GM21526 (cell line): ENCODE measurements around the gene ABL2.

Source experiments
- ATAC-seq: cut with Tn5 transposase; IDR thresholded peaks from one replicate; pipeline ENCODE4 v1.9.1; 2021; ENCODE audit warnings: moderate library complexity; ENCODE audit not compliant: unreplicated experiment, low FRiP score

Gene ABL2

GRCh38 chr1:179061360-179062282 is 167.9 kb downstream of the ABL2 start:
- ATAC-seq = no peak

DNA sequence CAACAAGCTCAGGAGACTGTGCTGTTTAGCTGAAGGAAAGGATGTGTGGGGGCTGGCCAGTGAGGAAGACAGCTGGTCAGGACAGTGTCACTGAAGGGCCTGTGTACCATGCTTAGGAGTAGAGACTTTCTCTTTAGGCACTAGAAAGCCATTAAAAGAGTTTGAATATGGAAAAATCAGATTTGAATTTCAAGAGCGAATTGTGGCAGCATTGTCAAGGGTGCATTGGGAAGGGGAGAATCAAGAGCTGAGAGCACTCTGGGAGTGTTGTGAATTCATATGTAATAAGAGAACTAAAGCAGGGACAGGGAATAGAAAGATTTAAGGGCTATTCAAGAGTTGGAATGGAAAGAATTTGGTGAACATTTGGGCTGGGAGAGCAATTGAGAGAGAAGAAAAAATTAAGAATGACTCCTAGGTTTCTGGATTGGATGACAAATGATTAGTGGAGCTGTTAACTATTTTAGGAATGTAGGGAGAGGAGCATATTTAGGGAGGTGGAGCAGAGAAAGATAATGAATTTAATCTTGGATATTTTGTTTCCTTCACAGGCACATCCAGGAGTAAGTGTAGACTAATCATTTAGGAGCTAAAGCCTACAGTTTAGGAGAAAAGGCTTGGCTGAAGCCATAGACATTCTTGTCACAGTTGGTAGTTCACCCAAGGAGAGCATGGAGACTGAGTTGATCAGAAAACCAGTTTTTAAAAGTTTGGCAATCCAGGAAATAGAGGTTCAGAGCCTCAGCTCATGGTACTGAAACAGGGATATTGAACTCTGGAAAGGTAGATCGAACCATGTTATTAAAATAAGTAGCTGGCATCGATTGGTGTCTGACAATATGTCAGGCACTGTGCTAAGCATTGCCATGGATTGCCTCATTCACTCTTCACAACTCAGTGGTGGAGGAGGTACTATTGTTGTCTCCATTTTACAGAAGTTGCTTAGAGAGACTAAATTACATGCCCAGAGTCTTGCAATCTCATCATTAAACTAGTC is 170.7 kb downstream of the ABL2 start:
- ATAC-seq = no peak

GRCh38 chr1:179055937-179056336 is 173.5 kb downstream of the ABL2 start:
- no peak for ATAC-seq

GRCh38 chr1:179053486-179053885 is 176.0 kb downstream of the ABL2 start:
- no peak for ATAC-seq

- no peak for ATAC-seq
These were observed 176.7 kb downstream of the ABL2 start for GRCh38 chr1:179052776-179053175.
